ENCODE data around the gene HNRNPLL.

The HNRNPLL gene

GRCh38 chr2:38597115-38597514 is 5.6 kb downstream of the HNRNPLL start:
- H4K20me1 ChIP-seq (ENCODE audit: insufficient read depth): no peaks in the 10 kb centered on the region
- H3K4me2 ChIP-seq: no peak overlapping the region
- H3K27ac ChIP-seq: no peak overlapping the region
- TF ChIP-seq, protein P1, sequence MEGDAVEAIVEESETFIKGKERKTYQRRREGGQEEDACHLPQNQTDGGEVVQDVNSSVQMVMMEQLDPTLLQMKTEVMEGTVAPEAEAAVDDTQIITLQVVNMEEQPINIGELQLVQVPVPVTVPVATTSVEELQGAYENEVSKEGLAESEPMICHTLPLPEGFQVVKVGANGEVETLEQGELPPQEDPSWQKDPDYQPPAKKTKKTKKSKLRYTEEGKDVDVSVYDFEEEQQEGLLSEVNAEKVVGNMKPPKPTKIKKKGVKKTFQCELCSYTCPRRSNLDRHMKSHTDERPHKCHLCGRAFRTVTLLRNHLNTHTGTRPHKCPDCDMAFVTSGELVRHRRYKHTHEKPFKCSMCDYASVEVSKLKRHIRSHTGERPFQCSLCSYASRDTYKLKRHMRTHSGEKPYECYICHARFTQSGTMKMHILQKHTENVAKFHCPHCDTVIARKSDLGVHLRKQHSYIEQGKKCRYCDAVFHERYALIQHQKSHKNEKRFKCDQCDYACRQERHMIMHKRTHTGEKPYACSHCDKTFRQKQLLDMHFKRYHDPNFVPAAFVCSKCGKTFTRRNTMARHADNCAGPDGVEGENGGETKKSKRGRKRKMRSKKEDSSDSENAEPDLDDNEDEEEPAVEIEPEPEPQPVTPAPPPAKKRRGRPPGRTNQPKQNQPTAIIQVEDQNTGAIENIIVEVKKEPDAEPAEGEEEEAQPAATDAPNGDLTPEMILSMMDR (conservative IDR thresholded peaks at IDR 0.05; ENCODE audit: low read depth, low read length): no peak
- peaks cover 82% of the 10 kb centered on the region for H3K79me2 ChIP-seq (ENCODE audit: insufficient read depth, low read depth)
- H3K36me3 ChIP-seq (ENCODE audit: insufficient read depth): no peaks in the 10 kb centered on the region
- no peaks in the 10 kb centered on the region for H3K27me3 ChIP-seq (ENCODE audit: insufficient read depth, low read depth)
- no peak overlapping the region for H3K4me3 ChIP-seq (IDR thresholded peaks at IDR 0.05; ENCODE audit: insufficient read depth, low read depth, low read length)
- H3K9ac ChIP-seq: no peak overlapping the region
- peaks cover 63% of the 10 kb centered on the region for H3K4me1 ChIP-seq (ENCODE audit: low read depth, poor library complexity, severe bottlenecking)
- H2AFZ ChIP-seq (ENCODE audit: low read depth): no peak overlapping the region

DNA sequence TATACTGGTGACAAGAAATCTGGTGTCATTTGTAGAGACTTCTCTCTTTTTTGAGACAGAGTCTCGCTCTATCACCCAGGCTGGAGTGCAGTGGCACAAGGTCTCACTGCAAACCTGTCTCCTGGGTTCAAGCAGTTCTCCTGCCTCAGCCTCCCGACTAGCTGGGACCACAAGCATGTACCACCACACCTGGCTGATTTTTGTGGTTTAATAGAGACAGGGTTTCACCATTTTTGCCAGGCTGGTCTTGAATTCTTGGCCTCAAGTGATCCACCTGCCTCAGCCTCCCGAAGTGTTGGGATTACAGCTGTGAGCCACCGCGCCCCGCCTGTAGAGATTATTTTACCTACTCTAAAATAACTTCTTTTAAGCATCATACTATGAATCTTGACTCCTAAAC is 6.5 kb downstream of the HNRNPLL start:
- Histone ChIP-seq H3K79me2 (ENCODE audit: insufficient read depth, low read depth) (peaks cover 77% of the 10 kb centered on the region), H3K4me3 (IDR thresholded peaks at IDR 0.05; ENCODE audit: insufficient read depth, low read depth, low read length) (no peak overlapping the region), H3K27ac (no peak overlapping the region), H3K4me1 (ENCODE audit: low read depth, poor library complexity, severe bottlenecking) (peaks cover 60% of the 10 kb centered on the region), H3K9ac (no peak overlapping the region), H3K36me3 (ENCODE audit: insufficient read depth) (no peaks in the 10 kb centered on the region), H2AFZ (ENCODE audit: low read depth) (no peak overlapping the region), H3K4me2 (no peak overlapping the region), H3K27me3 (ENCODE audit: insufficient read depth, low read depth) (no peaks in the 10 kb centered on the region), H4K20me1 (ENCODE audit: insufficient read depth) (no peaks in the 10 kb centered on the region)
- TF ChIP-seq, protein P1 (conservative IDR thresholded peaks at IDR 0.05; ENCODE audit: low read depth, low read length): no peak

- no peaks in the 10 kb centered on the region for H3K36me3 ChIP-seq (ENCODE audit: insufficient read depth)
- H2AFZ ChIP-seq (ENCODE audit: low read depth): no peak overlapping the region
- peaks cover 41% of the 10 kb centered on the region for H3K4me1 ChIP-seq (ENCODE audit: low read depth, poor library complexity, severe bottlenecking)
- H3K9ac ChIP-seq: no peak overlapping the region
- H4K20me1 ChIP-seq (ENCODE audit: insufficient read depth): no peaks in the 10 kb centered on the region
- H3K4me3 ChIP-seq (IDR thresholded peaks at IDR 0.05; ENCODE audit: insufficient read depth, low read depth, low read length): no peak overlapping the region
- no peak overlapping the region for H3K27ac ChIP-seq
- H3K4me2 ChIP-seq: no peak overlapping the region
- TF ChIP-seq, protein P1 (conservative IDR thresholded peaks at IDR 0.05; ENCODE audit: low read depth, low read length): no peak
- no peaks in the 10 kb centered on the region for H3K27me3 ChIP-seq (ENCODE audit: insufficient read depth, low read depth)
- peaks cover 61% of the 10 kb centered on the region; the same call in 1 of the 2 replicates for H3K79me2 ChIP-seq (ENCODE audit: insufficient read depth, low read depth)
These were observed 9.8 kb downstream of the HNRNPLL start for GRCh38 chr2:38592951-38593350.

GRCh38 chr2:38591152-38591551 is 11.6 kb downstream of the HNRNPLL start:
- peaks cover 48% of the 10 kb centered on the region; the same call in 1 of the 2 replicates for H3K79me2 ChIP-seq (ENCODE audit: insufficient read depth, low read depth)

More at GRCh38 chr2:38591152-38591551, 11.6 kb downstream of the HNRNPLL start:
- Histone ChIP-seq H4K20me1 (ENCODE audit: insufficient read depth) (no peaks in the 10 kb centered on the region), H3K27me3 (ENCODE audit: insufficient read depth, low read depth) (no peaks in the 10 kb centered on the region), H3K4me3 (IDR thresholded peaks at IDR 0.05; ENCODE audit: insufficient read depth, low read depth, low read length) (no peak overlapping the region), H3K36me3 (ENCODE audit: insufficient read depth) (no peaks in the 10 kb centered on the region), H3K4me1 (ENCODE audit: low read depth, poor library complexity, severe bottlenecking) (peaks cover 31% of the 10 kb centered on the region), H3K9ac (no peak overlapping the region), H3K4me2 (no peak overlapping the region), H3K27ac (no peak overlapping the region), H2AFZ (ENCODE audit: low read depth) (no peak overlapping the region)
- TF ChIP-seq, protein P1 (conservative IDR thresholded peaks at IDR 0.05; ENCODE audit: low read depth, low read length): no peak

Data from KMS-11 (cell line).